Measurements from ENCODE around the gene C9orf85.

The C9orf85 gene

GRCh38 chr9:71928376-71928775 is 16.9 kb downstream of the C9orf85 start:
- H3K4me3 ChIP-seq (ENCODE audit: low read depth, low read length), result no peak overlapping the region
- DNase-seq (ENCODE audit: low read depth), result no peak
- TF ChIP-seq, protein P1, sequence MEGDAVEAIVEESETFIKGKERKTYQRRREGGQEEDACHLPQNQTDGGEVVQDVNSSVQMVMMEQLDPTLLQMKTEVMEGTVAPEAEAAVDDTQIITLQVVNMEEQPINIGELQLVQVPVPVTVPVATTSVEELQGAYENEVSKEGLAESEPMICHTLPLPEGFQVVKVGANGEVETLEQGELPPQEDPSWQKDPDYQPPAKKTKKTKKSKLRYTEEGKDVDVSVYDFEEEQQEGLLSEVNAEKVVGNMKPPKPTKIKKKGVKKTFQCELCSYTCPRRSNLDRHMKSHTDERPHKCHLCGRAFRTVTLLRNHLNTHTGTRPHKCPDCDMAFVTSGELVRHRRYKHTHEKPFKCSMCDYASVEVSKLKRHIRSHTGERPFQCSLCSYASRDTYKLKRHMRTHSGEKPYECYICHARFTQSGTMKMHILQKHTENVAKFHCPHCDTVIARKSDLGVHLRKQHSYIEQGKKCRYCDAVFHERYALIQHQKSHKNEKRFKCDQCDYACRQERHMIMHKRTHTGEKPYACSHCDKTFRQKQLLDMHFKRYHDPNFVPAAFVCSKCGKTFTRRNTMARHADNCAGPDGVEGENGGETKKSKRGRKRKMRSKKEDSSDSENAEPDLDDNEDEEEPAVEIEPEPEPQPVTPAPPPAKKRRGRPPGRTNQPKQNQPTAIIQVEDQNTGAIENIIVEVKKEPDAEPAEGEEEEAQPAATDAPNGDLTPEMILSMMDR (IDR thresholded peaks at IDR 0.05; ENCODE audit: insufficient read depth, low read depth, low read length, missing control alignments), result no peak

DNA sequence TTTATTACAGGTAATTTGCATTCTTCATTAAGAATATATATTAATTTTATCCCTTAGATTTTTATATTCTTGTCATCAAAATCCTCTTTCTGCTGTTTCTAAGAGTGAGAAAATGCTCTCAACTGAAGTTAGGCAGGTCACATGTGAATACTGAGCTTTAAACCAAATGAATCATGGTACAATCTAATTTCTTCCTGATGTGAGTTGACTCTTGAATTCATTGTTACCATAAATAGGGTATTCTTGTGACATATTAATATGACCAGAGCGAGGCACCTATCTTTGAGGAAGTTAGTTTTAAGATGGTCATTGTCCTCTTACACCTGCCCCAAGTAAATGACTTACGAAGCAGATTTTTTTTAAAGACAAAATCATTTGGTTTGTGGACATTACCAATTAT is 17.4 kb downstream of the C9orf85 start:
- H3K4me3 ChIP-seq (ENCODE audit: low read depth, low read length), result no peak overlapping the region
- TF ChIP-seq, protein P1 (IDR thresholded peaks at IDR 0.05; ENCODE audit: insufficient read depth, low read depth, low read length, missing control alignments), result no peak
- DNase-seq (ENCODE audit: low read depth), result no peak

DNA sequence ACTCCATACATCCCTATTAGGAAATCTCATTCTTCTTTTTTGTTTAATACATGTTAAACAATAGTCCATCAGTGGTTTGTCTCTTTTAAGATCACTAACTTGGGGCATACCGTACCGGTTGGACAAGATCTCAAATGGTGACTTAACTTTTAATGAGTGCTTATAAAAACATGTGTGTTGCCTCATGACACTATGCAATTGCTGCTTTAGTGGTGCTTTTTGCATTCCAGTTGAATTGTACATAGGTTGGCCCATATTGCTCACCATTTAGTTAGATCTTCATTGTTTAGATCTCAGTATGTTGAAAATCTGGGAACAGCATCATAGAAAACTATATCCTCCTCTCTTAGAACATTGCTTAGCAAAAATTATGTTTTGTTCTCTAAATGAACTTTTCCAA is 17.8 kb downstream of the C9orf85 start:
- TF ChIP-seq, protein P1 (IDR thresholded peaks at IDR 0.05; ENCODE audit: insufficient read depth, low read depth, low read length, missing control alignments), result no peak
- no peak for DNase-seq (ENCODE audit: low read depth)
- H3K4me3 ChIP-seq (ENCODE audit: low read depth, low read length), result no peak overlapping the region

DNA sequence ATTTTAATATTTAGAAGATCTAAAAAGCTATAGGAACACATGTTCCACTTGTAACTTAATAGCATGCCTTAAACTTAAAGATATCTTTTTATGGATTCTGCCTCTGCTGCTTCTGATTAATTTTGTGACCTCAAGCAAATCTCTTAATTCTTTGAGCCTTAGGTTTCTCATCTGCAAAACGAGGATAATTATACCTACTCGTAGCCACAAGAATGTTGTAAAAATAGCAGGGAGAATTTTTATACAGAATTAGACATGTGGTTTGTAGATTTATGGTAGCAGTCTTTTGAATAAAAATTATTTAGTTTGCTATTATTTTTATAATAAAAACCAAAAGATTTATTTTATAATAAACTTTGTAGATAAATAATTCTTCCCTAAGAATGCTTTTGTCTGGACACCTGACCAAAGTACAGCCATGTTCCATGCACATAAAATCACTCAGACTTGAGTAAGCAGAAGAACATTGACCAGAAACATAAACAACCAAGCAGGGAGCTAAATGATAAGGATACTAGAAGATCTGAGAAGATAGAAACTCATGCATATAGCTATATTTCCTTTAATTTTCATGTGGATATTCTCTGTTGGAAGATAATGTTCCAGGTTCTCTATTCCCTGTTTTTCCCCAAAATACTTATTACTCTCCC is 18.5 kb downstream of the C9orf85 start:
- DNase-seq (ENCODE audit: low read depth), result no peak
- TF ChIP-seq, protein P1 (IDR thresholded peaks at IDR 0.05; ENCODE audit: insufficient read depth, low read depth, low read length, missing control alignments), result no peak
- no peak overlapping the region for H3K4me3 ChIP-seq (ENCODE audit: low read depth, low read length)

DNA sequence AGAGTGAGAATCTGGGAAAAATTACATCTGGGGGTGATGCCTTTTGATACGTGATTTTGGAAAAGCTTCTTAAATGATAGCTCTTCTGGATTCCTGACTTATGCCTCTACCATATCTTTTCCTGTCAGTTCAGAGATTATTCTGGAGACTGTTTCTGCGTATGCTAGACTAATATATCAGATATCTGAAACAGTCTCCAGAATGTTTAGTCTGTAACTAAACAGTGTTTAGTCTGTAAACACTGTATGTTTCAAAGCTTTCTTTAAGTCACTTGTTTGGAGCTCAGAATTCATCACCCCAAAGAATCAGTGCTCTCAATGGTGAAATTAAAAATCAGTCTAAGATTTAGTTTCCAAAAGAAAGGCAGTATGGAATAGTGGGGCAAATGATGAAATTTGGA is 19.7 kb downstream of the C9orf85 start:
- no peak overlapping the region for H3K4me3 ChIP-seq (ENCODE audit: low read depth, low read length)
- TF ChIP-seq, protein P1 (IDR thresholded peaks at IDR 0.05; ENCODE audit: insufficient read depth, low read depth, low read length, missing control alignments), result no peak
- no peak for DNase-seq (ENCODE audit: low read depth)

GRCh38 chr9:71936066-71936465 is 24.6 kb downstream of the C9orf85 start:
- no peak overlapping the region for H3K4me3 ChIP-seq (ENCODE audit: low read depth, low read length)
- TF ChIP-seq, protein P1 (IDR thresholded peaks at IDR 0.05; ENCODE audit: insufficient read depth, low read depth, low read length, missing control alignments), result no peak
- DNase-seq (ENCODE audit: low read depth), result no peak

GRCh38 chr9:71937070-71937625 is 25.7 kb downstream of the C9orf85 start:
- TF ChIP-seq, protein P1 (IDR thresholded peaks at IDR 0.05; ENCODE audit: insufficient read depth, low read depth, low read length, missing control alignments), result no peak
- DNase-seq (ENCODE audit: low read depth), result no peak
- no peak overlapping the region for H3K4me3 ChIP-seq (ENCODE audit: low read depth, low read length)

Measured in GM12865 (cell line).